GM19452 (cell line): Measurements from ENCODE around the gene GCSAM.

ENCODE experiments used
- ATAC-seq: cut with Tn5 transposase; IDR thresholded peaks from one replicate; pipeline ENCODE4 v1.9.1; 2021; ENCODE audit not compliant: unreplicated experiment

Gene GCSAM

DNA sequence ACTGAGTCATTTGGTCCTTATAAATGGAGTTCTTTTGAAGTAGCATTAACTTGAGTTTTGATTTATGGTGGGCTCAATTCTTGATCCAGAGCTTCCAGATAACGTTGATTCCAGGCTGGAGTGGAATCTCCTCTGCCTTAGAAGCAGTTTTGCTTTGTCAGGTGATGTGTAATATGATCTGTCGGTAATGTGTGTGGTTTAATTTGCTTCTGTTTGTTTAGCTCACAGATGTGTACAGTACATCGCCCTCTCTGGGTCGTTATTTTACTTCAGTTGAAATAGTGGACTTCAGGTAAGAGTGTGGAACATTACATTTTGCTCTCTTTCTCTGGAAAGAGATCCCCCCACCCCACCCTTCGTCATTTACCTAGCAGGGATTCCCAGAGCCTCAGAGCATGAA, 23.7 kb downstream of the GCSAM start:
- ATAC-seq, result no peak

DNA sequence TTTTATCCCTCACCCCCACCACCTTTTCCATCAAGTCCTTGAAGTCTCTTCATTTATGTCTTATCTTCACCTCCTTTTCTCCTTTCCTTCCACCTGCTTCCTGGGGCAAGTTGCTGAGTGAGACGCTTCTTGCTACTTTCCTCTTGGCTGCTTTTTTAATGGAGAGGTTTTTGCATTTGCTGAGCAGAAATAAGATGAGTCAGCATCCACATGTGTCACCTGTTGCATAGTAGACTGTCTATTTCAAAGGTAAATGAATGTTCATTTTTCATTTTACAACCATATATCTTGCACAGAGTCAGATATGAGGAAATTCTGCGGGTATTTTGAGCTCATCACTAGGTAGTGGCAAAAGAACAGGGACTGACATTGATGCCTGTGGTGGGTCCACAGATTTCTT, 28.3 kb downstream of the GCSAM start:
- no peak for ATAC-seq

GRCh38 chr3:112101916-112102315, 31.1 kb downstream of the GCSAM start:
- ATAC-seq, result no peak

GRCh38 chr3:112097378-112097777, 35.7 kb downstream of the GCSAM start:
- ATAC-seq, result no peak

DNA sequence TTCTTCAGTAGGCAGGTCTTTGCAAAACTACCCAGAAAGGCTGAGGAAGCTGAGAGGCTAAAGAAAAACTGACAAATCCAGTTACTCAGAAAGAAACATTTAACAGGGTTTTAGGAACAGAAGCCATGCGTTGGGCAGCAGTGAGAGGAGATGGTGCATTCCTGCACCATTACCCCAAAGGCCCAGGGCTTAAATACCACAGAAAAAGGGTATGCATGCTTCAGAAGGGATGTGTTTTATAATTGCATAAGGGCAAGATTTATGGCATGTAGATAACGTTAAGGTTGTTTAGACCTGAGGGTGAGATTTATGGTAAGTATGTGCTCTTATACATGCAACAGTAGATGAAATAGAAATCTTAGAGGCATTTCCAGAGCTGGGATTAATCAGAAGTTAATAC, 36.9 kb downstream of the GCSAM start:
- no peak for ATAC-seq

GRCh38 chr3:112095731-112096130, 37.3 kb downstream of the GCSAM start:
- no peak for ATAC-seq

DNA sequence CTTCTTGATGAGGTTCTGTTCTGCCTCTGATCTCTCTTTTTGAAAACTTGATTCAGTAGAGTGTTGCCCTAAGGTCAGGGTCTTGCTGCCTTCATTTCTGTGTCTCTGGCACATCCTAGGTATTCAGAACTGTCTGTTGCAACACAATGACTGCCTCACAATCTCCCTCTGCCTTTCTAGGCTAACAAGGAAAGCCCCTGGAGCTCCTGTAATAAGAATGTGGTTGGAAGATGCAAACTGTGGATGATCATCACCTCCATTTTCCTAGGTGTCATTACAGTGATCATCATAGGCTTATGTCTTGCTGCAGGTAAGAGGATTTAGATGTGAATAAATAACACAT, 39.9 kb downstream of the GCSAM start:
- ATAC-seq, result no peak

- no peak for ATAC-seq
Measured at GRCh38 chr3:112092496-112093179, 40.4 kb downstream of the GCSAM start.

- ATAC-seq, result no peak
Measured at GRCh38 chr3:112090887-112091586, 42.0 kb downstream of the GCSAM start.

- no peak for ATAC-seq
Measured at GRCh38 chr3:112089956-112090886, 42.8 kb downstream of the GCSAM start.

- no peak for ATAC-seq
Measured at GRCh38 chr3:112088944-112089343, 44.1 kb downstream of the GCSAM start.

DNA sequence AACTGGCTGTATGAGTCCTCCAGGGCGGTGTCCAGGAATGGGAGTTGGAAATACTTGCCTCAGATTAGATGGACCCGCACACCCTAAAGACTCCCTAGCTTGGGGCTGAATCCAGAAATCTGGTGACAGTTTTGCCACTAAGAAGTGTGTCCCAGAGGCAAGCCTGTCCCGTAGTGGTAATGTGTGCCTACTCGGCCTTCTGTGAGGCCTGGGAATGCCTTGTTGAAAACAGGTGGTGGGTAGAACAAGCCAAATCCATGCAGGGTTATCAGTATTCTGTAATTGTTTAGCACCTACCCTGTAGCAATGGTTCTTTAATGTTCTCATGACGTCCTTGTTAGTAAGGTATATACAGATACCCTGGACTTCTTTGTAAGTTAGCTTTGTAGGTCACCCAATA, 45.3 kb downstream of the GCSAM start:
- no peak for ATAC-seq

- no peak for ATAC-seq
Measured at GRCh38 chr3:112086875-112087524, 46.0 kb downstream of the GCSAM start.

DNA sequence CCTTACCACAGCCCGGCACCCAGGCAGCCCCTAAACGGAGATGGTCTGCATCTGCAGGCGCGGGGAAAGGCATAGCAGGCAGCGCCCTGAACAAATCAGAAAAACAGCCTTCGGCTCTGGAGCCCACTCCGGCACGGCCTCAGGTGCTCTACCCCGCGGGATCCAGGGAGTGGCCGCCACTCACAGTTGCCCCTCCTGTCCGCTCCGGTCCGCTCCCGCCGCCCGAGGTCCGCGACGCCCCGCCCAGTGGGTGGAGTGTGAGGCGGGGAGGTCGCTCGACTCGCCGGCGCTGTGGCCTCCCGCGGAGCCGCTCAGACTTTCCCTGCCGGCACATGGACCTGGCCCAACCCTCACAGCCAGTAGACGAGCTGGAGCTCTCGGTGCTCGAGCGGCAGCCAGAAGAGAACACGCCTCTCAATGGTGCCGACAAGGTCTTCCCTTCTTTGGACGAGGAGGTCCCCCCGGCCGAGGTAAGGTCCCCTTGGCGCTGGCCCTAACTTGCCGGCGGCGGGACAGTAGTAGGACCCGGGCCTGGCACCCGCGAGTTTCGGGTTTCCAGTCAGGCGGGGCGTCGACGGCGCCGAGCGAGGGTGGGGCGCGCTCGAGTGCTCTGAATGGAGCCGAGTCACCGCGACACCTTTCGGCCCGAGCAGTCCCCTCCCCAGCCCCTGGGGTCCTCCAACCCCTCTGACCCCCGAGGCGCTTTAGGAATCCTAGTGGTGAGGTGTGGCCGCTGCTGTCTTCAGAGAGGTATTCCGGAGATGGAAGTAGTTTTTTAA, 46.8 kb downstream of the GCSAM start, which contains the start of gene C3orf52:
C3orf52 (plus strand) TSS at position 314 of the 779 bp plus-strand sequence; CDS start at position 333, 19 bp downstream.
- ATAC-seq, result peak; percentile 85

GRCh38 chr3:112085735-112086075, 47.3 kb downstream of the GCSAM start:
- ATAC-seq, result no peak

DNA sequence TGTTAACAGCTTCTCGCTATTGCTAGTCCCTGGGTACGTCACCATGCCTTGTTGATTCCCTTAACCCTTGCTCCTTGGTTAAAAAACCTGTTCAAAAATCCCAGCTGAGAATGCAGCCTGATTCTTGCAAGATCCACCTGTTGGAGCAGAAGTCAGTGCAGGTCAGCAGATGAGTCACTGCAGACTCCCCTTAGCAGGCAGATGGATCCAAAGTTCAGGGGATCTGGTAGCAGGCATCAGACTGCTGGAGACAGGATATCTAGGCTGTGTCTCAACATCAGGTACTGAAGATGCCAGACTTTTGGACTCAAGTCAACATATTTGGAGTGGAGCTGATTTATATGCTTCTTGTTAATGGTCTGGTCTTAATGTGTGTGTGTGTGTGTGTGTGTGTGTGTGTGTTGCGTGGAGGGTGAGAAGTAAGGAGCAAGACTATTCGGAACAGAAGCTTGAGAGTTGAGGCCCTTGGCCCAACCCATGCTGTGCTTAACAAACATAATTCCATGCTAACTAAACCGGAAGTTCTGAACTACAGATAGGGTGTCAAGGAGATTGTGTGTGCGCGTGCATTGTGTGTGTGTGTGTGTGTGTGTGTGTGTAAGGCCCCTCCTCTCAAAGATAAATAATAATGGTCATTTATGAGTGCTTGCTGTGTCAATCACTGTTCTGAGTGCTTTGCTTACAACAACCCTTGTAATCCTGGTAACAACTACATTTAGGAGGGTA, 47.9 kb downstream of the GCSAM start:
- ATAC-seq, result no peak

- no peak for ATAC-seq
Measured at GRCh38 chr3:112083239-112083638, 49.8 kb downstream of the GCSAM start.

DNA sequence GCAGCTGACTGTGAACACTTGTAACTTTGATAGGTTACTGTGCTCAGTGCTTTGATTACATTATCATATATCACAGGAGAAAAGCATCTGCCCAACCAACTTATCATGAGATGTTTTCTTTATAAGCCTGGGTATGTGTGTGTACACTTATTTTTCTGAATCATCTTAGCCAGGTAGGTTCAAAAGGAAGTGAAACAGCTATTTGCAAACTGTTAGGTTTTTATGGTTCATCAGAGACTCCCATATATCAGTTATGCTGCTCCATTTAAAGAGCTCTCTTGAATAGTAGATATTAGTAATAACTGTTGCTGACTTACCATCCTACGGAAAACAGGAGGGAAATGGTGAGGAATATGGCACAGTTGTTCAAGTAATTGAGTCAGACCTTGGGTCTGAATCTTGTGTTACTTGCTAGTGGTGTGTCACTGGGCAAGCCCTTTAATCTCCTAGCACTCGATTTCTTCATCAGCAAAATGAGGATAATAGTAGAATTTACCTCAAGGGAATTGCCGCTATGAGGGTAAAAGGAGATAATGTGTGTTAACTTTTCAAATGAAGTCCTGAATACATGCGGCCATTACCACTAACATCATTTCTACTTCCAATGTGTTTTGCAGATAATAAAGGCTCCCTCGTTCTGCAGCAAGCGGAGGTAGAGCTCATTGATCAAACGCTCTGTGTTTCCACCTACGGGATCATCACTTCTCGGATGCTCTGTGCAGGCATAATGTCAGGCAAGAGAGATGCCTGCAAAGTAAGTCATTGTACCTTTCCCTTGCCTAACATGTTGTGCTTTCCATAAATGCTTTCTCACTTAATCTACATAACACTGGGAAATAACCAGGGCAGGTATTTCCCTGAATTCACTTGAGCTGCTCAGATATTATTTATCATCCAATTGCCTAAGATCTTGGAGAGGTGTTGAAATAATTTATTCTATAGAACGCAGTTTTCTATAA, 54.6 kb downstream of the GCSAM start:
- no peak for ATAC-seq
